NCI-H446 treated with DMSO at 0.1 percent for 48 hours (cell line): Measurements from ENCODE around the gene MMP3.
"Not testable (repeated sequence)": the region's sequence is repeated elsewhere in the genome, so short reads cannot be mapped to it uniquely, and the experiment has no call there.

Experiments
- DNase-seq: peaks from one replicate; lab custom pipeline; 2025; lab: John Stamatoyannopoulos, UW

Gene MMP3

DNA sequence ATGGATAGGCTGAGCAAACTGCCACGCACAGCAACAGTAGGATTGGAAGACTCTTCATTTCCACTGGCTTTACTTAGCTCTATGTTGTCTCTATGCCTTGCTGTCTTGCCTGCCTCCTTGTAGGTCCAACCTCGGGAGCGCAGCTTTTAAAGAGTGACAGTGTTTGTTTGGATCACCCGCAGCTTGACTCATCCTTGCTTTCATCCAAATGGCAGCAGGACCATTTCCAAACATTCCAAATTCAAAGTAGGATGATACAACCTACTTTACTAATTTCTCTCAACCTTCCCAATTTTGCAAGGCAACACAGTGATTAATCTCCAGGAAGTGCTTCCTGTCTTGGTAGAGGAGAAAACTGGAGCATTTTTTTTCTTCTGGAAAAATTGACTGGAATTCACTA, at the start of gene MMP3:
TSS of gene MMP3 (minus strand) at position 121 of the 400 bp plus-strand sequence. CDS start at position 58, 63 bp downstream.
- no peak for DNase-seq

DNA sequence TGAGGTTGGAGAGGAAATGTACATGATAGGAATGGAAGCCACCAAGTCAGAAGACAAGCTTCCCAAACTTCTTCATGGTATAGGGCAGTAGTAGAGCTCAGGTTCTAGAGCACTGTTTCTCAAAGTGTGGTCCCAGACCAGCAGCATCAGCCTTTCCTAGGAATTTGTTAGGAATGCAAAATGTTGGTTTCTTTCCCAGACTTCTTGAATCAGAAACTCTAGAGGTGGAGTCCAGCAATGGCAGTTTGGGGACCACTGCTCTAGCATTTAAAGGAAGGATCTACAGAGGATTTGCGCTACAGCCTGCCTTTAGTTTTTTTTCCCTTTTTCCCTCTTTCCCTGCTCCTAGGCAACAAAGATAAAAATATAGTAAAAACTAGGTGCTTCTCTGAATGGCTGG, 48.3 kb upstream of the MMP3 start:
- no peak for DNase-seq

DNA sequence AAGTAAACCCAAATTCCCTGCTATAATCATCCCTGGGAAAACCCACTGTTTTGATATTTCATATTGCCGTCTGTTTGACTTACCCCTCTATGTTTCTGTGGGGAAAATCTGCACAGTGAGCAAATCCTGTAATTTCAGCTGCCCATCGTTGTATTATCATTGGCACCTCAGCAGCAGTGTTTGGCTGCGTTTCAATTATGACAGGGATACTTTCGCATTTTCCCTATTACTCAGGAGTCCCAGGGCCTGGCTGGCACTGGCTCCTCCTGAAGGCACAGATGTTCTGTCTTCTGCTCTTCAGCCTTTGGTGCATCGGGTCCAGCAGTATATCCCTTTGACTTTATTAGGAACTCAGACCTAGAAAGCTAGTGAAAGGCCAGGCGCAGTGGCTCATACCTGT, 43.6 kb upstream of the MMP3 start:
- DNase-seq = peak; percentile 35

DNA sequence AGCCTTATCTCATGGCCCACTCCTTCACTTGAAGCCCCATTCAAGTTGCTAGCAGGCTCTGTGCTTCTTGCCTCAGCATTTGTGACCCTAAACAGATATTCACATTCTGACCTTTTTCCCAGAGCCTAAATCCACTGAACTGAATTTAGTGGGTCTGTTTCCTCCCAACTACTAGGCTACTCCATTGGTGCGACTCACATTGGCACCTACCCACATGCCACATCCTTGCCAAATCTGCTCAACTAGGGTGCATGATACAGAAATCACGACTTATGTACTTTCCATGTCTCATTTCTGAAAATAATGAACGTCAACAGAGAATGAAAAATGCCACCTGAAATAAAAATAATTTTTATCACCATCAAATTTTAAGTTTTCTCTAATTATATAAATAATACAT, 39.7 kb upstream of the MMP3 start:
- DNase-seq = no peak

DNA sequence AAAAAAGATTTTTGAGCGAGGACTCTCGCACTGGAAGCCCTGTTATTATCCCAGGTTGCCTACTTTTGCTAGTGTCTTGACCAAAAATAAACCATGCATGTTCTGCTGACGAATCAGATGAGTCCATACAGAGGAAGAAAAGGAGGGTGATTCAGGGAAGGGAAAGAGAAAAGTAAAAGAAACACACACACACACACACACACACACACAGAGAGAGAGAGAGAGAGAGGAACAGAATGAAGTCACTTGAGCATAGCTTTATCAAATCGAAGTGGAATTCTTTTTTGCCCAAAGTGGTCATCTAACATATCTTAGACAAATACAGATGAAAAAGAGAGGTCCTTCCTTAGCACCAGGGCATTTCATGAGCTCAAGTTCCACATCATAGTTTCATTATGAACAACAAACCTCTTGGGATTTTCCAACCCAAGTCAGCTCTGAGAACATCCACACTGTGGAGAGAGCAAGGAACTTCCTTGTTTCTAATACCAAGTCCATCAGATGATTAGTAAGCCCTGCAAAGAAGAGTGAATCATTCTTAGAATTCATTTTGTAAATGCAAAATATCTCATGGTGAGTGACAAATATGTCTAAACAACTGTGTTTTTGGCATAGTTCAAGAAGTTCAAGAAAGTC, 39.1 kb upstream of the MMP3 start:
- no peak for DNase-seq

DNA sequence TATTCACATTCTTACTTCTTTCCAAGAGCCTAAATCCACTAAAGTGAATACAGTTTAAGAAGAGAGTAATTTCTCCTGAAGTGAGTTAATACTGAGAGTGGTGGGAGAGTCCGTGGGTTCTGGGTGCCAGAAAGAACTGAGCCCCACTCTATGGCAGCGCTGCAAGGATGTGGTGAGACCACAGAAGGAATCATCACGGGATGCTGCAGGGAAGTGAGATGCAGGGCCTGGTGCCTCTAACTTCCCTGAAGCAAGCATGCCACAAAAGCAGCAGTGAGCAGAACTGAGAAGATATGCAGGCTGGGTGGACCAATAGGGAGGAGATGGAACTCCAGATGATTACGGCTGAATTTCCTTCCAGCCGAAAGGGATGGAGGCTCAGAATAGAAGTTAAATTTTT, 36.4 kb upstream of the MMP3 start:
- no peak for DNase-seq

DNA sequence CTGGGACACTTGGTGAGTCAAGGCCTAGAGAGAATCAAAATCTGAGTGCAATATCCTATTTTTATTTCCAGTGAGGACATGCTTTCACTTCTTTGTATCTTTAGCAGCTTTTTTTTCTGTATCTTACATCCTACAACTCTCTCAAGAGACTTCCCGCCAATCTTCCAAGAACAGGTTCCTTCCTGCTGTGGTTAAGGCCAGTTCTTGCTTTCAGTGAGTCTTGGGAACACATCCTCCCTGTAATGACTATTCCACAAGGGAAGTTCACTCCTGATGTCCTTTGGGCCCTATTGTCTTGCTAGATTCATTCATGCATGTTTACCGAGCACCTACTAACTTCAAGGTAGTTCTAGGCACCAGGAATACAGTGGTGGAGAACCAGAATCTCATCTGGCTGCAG, 35.2 kb upstream of the MMP3 start:
- no peak for DNase-seq

DNA sequence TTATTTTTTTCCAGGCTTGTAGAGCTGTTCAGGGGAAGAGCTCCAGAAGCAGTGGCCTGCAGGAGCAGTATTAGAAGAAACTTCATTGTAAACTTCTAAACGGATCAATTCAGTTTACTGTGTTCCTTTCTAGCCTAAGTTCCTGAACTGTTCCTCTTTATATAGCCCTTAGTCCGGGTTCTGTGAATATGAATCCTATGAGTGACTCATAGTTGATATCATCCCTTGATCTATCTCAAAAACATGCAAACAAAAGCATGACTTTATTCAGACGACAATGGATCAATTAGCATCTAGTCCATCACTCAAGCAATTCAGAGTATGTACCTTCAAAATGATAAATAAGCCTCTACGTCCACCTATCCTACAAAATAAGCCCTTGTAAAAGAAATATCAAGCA, 31.4 kb upstream of the MMP3 start, which contains the start of gene MMP12:
TSS of gene MMP12 (minus strand) at position 131 of the 400 bp plus-strand sequence. CDS start at position 86, 45 bp downstream.
- no peak for DNase-seq

DNA sequence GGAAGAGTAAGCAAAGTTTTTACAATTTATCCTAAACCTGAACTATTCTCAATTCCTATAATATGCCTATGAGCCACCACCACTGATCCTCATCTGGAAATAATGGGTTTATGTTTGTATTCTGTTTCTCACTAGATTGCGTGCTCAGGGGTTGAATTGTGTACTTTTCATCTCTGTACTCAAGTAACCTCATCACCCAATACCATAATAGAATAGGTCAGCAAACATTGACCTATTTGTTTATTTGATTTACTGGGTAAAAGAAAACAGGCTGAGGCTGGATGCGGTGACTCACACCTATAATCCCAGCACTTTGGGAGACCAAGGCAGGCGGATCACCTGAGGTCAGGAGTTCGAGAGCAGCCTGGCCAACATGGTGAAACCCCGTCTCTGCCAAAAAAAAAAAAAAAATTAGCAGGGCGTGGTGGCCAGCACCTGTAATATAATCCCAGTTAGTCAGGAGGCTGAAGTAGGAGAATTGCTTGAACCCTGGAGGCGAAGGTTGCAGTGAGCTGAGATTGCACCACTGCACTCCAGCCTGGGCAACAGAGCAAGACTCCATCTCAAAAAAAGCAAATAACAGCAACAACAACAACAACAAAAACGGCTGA, 26.1 kb upstream of the MMP3 start:
- not testable (repeated sequence) for DNase-seq

DNA sequence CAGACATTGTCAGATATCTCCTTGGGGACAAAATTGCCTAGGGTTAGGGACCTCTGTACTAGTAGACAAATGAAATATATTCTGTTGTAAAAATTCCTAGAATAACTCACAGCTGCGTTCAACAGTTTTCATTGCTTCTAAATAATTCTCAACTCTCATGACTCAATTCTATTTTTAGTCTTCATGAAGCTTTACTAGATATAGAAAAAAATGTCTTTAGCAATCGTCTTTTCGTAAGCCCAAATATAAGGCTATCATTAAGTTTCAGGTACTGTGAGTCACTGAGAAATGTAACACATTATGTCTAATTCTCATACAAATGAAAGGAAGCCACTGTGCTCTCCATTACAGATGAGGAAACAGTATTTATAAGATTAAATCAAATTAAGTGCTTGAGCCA, 24.9 kb upstream of the MMP3 start:
- no peak for DNase-seq

DNA sequence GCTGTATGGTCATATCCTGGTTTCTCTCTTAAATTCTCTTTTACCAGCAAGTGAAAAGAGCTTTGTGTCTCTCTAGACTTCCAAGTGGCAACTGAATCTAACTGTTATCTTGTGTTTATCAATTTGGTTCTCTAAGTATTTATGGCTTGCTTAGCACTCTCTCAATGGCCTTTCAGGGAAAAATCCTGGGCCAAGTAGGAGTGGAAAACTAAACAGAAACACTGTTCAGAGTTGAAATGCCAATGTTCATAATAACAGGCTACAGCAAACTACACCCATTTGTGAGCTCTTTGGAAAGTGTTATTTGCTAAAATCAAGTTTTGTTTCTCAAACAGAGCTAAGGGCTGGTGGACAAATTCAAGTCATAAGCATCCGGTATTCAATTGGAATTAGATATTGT, 21.3 kb upstream of the MMP3 start:
- no peak for DNase-seq

DNA sequence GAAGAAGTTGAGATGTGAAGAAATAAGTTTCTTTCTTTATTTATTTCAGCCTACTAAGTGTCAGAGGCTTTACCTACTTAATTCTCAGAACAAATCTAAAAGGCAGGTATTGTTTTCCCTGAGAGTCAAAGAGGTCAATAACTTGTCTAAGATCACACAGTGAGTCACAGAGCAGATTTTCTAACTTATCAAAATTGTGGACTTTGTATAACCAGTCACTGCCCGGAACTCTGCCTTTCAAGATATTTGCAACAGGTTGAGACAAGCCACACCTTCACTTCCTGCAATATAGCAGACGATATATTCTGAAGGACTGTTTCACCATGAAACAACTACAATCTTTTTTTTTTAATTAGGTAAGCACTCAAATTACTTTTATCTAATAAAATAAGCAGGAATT, 10.5 kb upstream of the MMP3 start:
- DNase-seq = no peak

DNA sequence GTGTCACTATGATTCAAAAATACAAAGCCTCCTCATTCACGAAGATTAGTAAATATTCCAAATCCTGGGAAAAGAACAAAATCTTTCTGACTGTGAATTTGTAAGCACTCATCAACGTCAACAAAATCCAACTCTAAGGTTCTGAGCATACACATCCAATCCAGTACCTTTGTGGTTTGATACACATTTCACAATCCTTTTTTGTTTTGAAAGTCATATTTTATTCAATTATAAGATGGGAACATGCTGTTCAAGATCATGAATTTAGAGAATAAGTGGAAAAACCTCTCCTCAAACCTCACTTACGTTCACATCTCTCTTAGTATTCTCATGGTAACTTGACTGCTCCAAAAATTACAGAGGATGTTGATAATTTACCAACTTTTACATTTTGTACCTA, 9.6 kb upstream of the MMP3 start:
- DNase-seq = no peak

DNA sequence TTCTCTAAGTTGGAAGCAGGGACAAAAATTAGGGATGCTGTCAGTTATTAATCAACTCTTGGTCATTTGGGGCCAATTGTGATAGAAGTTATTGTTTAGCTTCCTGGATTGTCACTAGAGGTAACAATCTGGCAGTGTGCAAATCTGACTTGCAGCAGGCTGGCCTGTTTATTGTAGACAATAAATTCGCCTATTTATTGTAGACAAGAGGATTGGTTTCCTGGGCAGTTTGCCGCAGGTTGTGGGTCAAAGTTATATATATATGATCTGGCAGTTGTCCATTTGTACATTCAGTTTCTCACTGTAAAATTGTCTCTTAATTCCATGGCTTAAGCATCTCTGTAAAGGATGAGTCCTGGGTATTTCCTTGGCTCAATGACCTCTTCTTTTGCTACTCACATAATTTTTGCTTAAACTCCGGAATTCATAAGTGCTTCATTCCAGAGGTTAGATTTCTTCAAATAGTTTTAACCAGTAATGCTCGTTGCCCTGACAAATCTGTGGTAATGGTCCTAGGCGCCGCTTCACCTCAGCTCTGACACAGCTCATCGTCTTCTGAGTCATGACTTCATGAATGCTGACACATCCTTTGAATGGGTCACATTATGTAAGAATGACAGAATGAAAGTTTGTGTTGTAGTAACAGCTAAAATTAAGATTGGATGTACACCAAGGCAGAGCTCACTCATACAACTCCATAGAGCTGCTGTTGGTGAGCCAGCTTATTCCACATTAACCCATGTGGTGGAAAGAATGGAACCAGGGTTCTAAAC, 7.8 kb upstream of the MMP3 start:
- DNase-seq = no peak

DNA sequence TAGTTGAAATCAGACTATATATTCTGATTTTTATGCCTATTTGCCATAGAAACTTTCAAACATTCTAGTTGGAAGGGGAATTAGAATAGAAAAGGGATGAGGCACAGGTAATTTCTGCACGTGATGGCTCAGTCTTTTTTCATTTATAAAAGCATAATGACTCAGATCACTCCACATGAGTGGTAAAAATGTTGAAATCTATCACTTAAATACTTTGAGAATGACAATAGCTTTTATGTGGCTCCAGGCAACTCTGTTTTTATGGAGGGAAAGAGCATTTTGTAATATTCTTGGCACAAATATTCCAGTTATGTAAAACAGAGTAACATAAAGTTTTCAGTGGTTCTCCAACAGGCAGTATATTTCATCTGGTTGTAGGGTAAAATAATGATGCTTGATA, 5.9 kb upstream of the MMP3 start:
- DNase-seq = no peak

DNA sequence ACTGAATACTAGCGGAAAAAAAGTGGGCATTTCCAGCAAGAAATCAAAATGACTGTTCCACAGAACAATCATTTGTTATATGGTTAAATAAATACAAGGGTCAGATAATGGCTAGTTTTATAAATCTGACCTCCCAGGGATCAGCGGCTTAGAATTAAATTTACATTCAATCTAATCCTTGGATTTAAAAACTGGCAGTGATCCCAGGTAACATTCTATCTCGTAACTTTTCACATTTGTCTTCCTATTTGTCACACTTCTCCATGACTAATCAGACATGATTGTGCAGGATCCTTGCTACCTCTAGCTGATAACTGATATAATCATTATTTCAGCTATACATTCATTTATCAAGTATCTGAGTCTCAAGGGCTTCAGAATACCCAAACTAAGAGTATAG, 2.9 kb upstream of the MMP3 start:
- no peak for DNase-seq

DNA sequence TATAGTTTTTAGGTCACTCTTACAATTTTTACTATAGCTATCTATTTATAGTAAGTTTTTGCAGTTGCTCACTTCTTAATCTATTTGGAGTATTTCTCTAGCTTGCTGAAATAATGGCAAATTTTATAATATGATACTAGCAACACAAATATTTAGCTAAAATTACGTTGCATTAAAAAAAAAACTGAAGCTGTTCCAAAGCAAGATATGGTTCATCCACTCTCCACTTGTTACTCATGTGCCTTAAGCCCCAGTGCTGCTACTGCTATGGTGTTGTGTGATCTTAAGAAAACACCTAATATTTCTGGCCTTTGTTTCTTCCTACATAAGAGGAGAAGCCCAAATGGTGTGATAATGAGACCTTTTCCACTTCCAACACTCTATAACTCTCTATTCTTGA, 479 bp downstream of the MMP3 start:
- DNase-seq = no peak

DNA sequence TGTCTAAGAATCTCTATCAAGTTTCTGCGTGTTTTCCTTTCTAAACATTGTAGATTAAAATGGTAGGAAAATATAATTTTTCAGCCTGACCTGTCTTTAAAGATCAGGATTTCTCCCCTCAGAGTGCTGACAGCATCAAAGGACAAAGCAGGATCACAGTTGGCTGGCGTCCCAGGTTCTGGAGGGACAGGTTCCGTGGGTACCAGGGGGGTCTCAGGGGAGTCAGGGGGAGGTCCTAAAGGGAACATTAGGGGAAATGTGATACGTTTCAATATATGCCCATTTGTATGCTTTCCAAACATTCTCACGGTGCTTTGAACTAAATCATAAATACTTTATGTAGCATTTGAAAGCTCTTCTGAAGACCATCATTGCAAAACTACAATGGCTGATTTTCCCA, 3.4 kb downstream of the MMP3 start:
- no peak for DNase-seq

DNA sequence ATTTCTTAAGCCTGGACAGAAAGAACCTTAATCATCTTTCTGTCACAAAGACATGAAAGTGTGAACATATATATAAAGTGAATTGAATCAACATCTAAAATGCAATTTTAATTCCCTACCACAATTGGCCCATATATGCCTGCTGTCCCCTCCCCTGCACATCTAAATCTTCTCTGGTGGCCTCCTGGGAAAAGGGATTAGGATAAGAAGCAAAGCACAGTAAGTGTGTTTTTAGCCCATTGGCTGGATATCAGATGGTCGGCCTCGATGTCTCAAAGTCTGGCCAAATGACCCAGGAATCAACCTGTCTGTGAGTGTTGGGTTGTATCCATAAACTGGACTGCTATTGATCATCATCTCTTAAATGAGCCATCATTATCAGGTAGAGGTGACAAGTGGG, 5.8 kb downstream of the MMP3 start:
- DNase-seq = no peak

DNA sequence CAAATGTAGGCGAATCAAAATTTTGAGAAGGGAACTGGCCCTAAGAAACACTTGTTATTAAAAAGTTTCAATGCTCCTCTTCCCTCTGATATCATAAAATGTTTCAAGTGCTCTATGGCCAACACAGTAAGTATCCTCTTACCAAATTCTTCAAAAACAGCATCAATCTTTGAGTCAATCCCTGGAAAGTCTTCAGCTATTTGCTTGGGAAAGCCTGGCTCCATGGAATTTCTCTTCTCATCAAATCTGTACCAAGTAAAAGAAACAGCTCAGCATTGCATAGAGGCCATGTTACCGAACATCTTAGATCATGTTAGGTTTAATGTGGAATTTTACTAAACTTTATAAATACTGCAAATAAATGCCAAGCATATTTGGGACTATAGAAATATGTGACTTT, 6.3 kb downstream of the MMP3 start:
- no peak for DNase-seq

DNA sequence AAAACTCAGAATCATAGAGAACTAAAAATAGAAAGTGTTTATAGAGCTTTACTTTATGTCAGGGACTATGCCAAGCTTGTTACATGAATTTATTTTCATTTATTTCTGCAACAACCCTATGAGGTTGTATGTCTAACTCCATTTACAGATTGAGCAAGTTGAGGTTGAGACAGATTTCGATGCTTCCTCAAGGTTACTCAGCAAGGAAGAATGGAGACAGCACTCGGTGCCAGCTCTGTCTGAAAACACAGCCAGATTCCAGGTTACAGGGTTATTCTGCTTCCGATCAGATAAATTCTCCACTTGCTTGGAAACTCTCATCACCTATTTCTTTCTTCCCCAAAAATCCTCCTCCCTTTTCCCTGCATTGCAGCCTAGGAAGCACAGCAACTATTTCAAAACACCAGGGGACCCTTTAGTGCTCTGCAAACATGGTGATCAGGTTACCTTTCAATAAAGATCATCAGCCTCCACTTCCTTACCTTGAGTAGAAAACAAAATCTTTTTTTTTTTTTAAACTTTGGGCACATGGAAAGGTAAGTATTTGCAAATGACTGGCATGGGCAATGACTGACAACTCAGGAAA, 7.0 kb downstream of the MMP3 start:
- no peak for DNase-seq

DNA sequence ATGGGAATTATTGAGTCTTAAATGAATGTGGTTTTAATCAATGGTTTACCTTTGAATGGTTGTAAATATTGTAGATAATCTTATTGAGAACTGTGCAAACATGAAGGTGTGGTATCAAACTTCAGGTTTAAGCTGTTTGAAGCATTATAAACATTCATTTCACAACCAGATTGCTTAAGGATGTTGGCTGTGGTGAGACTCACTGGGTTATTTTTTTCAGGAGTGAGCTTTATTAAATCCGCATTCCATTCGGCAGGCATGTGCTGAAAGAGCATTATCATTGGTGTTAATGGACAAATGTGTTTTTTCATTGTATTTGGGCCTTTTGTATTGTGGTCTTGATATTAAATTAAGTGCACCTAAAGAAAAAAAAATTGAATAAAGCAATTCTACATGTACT, 9.7 kb downstream of the MMP3 start:
- DNase-seq = no peak

DNA sequence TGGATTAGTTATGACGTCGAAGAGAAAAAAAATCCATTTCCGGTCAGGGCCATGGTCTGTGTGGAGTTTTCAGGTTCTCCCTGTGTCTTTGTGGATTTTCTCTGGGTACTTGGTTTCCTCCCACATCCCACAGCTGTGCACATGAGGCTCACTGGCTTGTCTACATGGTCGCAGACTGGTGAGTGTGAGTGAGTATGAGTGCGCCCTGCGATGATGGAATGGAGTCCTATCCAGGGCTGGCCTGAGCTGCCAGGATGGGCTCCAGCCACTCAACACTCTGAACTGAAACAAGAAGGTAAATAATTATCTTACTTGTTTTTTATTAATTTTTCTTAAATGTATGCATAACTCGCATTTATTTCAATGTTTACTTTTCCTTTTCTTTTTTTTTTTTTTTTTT, 10.8 kb downstream of the MMP3 start:
- DNase-seq = no peak
